Thyroid gland (tissue), 4 donors: ENCODE data around the gene AKAP1. TPM values are rescaled to one million over a fixed set of nuclear protein-coding genes. Genes with fewer than 3 reads are reported as not detected.
A peak's percentile ranks its signal among the peaks of the same experiment; 100 is the strongest.

Experiments
- DNase-seq, 2 donors: peaks; one replicate each; pipeline ENCODE4 v3.0.0-alpha.2; 2019
- H3K27ac ChIP-seq, 3 donors: fragments of 200-600 bp; sonication (generic); 1 replicate in 2 of 3; 2 replicates in 1 of 3; pipeline ENCODE4 v1.5.1; 2016 to 2019; ENCODE audit warnings: mild to moderate bottlenecking in 1 of 3, moderate library complexity in 1 of 3
- H3K27me3 ChIP-seq: fragments of 200-600 bp; sonication (generic); one replicate; pipeline ENCODE4 v1.5.1; 2019
- H3K36me3 ChIP-seq, 2 donors: fragments of 200-600 bp; sonication (generic); one replicate each; pipeline ENCODE4 v1.5.1; 2016 to 2019
- H3K4me1 ChIP-seq, 2 donors: fragments of 200-600 bp; sonication (generic); one replicate each; pipeline ENCODE4 v1.5.1; 2017 to 2019
- H3K4me3 ChIP-seq, 3 donors: fragments of 200-600 bp; sonication (generic); replicated peaks in 1 of 3; 1 replicate in 2 of 3; 2 replicates in 1 of 3; pipeline ENCODE4 v1.5.1; 2016; ENCODE audit warnings: mild to moderate bottlenecking in 1 of 3
- H3K9me3 ChIP-seq: fragments of 200-600 bp; sonication (generic); one replicate; pipeline ENCODE4 v1.5.1; 2017
- POLR2A ChIP-seq, 2 donors: fragments of 450-650 bp; IDR thresholded peaks; one replicate each; pipeline ENCODE4 v1.6.1; 2017; ENCODE audit warnings: antibody characterized with exemption in 2 of 2, mild to moderate bottlenecking in 2 of 2, moderate library complexity in 1 of 2
- WGBS, 2 donors: methylation state at CpG; one replicate each; pipeline ENCODE4 v1.1.5; 2017; 5-methylcytosine and 5-hydroxymethylcytosine counted together
- intact Hi-C: fragments of 100-400 bp; cut with DNase I; formaldehyde crosslinking; loops from one replicate; pipeline ENCODE4 v1.15.1; 2023
- total RNA-seq, 4 donors: library from RNA; depleted of rRNA; stranded (reverse); fragments of >200 nt; gene quantifications; one replicate each; pipeline ENCODE4 v1.2.3, GENCODE V29; 2016
- TF ChIP-seq, protein P1 (sequence below), 6 experiments: fragments of 200-600 bp in 3 of 6; fragments of 450-650 bp in 3 of 6; sonication (generic) in 3 of 6; IDR thresholded peaks; one replicate each; pipeline ENCODE4 v1.5.1; 2016 to 2019; ENCODE audit warnings: antibody characterized with exemption in 6 of 6, mild to moderate bottlenecking in 2 of 6, inconsistent platforms in 1 of 6, moderate library complexity in 1 of 6

AKAP1 gene
- total RNA-seq, 4 donors from 2014 or later: 91.6 to 105 (median 95.5) TPM

DNA sequence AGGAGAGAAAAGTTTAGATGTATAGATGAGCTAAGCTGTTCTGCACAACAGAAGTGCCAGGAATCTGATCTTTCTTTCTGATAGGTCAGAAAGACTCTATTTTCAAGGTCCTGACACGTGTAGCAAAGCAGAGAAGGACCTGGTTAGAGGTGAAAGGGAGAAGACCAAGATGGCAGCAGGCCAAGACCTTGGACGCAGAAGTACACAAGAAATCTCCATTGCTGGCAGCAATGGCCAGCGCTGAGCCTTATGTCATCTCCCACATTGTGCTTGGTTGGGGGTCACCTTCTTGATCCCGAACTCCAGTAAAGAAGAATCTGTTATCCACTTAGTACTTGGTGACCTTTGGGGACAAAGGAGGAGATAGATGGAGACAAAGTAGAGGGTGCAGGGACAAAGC, 41.8 kb upstream of the AKAP1 start:
- TF ChIP-seq, protein P1, sequence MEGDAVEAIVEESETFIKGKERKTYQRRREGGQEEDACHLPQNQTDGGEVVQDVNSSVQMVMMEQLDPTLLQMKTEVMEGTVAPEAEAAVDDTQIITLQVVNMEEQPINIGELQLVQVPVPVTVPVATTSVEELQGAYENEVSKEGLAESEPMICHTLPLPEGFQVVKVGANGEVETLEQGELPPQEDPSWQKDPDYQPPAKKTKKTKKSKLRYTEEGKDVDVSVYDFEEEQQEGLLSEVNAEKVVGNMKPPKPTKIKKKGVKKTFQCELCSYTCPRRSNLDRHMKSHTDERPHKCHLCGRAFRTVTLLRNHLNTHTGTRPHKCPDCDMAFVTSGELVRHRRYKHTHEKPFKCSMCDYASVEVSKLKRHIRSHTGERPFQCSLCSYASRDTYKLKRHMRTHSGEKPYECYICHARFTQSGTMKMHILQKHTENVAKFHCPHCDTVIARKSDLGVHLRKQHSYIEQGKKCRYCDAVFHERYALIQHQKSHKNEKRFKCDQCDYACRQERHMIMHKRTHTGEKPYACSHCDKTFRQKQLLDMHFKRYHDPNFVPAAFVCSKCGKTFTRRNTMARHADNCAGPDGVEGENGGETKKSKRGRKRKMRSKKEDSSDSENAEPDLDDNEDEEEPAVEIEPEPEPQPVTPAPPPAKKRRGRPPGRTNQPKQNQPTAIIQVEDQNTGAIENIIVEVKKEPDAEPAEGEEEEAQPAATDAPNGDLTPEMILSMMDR (IDR thresholded peaks at IDR 0.05): no peak
- no peak for TF ChIP-seq POLR2A (IDR thresholded peaks at IDR 0.05)
- peaks cover 7 to 26% of the 10 kb centered on the region in 2 donors for H3K4me1 ChIP-seq
- H3K36me3 ChIP-seq: no peaks in the 10 kb centered on the region
- no peak for DNase-seq
- intact Hi-C loops: no loop called here
- no peaks in the 10 kb centered on the region for H3K9me3 ChIP-seq
- H3K27me3 ChIP-seq: no peaks in the 10 kb centered on the region
- no peak overlapping the region for H3K4me3 ChIP-seq
- 74 to 84% methylated on average over 4 of the region's 4 CpGs for WGBS, 2 donors
- H3K27ac ChIP-seq: no peak overlapping the region

DNA sequence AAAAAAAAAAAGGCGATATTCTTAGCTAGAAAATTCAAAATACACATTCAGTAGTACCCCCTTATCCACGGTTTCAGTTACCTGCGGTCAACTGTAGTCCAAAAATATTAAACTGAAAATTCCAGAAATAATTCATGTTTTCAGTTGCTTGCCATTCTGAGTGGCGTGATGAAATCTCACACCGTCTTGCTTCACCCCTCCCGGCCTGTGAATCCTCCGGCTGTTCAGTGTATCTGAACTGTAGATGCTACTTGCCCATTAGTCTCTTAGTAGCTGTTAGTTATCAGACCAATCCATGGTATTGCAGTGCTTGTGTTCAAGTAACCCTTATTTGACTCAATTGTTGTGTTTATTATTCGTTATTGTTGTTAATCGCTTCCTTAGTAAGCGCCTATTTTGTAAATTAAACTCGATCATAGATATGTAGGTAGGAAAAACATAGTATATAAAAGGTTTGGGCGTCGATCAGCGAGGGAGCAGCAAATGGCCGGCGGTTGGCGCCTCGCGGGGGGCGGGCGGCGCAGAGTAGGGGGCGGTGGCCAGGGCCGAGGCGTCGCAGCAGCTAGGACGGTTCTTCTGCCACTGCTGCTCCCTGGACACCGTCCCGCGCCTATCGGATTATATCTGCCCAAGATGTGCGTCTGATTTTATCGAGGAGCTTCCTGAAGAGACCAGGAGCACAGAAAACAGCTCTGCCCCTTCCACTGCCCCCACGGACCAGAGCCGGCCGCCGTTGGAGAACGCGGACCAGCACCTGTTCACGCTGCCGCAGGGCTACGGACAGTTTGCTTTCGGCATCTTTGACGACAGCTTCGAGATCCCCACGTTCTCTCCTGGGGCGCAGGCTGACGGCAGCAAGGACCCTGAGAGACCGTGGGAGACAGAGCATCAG, 39.8 kb upstream of the AKAP1 start:
- no peak for DNase-seq
- Histone ChIP-seq H3K9me3 (no peaks in the 10 kb centered on the region), H3K27me3 (no peaks in the 10 kb centered on the region), H3K27ac (no peak overlapping the region), H3K36me3 (no peaks in the 10 kb centered on the region), H3K4me1 (peaks cover 4 to 18% of the 10 kb centered on the region in 2 donors), H3K4me3 (peak overlapping the region in 1 of 3 donors; percentile 15)
- TF ChIP-seq, protein P1 (IDR thresholded peaks at IDR 0.05): no peak
- TF ChIP-seq POLR2A (IDR thresholded peaks at IDR 0.05): no peak
- intact Hi-C loops: no loop called here
- WGBS, 2 donors: 38 to 46% methylated on average over 47 to 48 of the region's 49 CpGs

DNA sequence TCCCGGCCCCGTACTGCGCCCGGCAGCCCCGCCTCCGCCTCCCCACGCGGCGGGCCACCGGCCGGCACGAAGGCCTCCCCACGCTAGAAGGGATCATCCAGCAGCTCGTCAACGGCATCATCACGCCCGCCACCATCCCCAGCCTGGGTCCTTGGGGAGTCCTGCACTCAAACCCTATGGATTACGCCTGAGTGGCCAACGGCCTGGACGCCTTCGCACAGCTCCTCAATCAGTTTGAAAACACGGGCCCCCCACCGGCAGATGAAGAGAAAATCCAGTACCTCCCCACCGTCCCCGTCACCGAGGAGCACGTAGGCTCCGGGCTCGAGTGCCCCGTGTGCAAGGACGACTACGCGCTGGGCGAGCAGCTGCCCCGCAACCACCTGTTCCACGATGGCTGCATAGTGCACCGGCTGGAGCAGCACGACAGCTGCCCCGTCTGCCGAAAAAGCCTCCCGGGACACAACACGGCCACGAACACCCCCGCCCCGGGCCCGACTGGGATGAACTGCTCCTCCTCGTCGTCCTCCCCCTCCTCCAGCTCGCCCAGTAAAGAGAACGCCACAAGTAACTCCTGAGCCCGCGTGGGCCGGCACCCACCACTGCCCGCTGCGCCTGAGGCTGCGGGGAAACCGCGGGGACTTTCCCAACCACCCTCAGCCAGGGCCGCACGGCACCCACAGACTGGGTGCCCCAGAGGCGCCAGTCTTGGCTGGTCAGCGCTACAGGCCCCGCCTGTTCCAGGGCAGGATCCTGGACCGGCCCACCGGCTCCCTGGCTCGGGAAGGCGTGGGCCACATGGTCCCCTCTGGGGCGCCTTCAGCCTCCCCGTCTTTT, 39.0 kb upstream of the AKAP1 start:
- H3K27ac ChIP-seq: no peak overlapping the region
- DNase-seq: peak in 1 of 2 donors; percentile 23
- no peaks in the 10 kb centered on the region for H3K27me3 ChIP-seq
- TF ChIP-seq, protein P1 (IDR thresholded peaks at IDR 0.05): no peak
- TF ChIP-seq POLR2A (IDR thresholded peaks at IDR 0.05): no peak
- H3K4me1 ChIP-seq: peaks cover 4 to 23% of the 10 kb centered on the region in 2 donors
- H3K4me3 ChIP-seq: peak overlapping the region in 1 of 3 donors; percentile 15
- no peaks in the 10 kb centered on the region for H3K9me3 ChIP-seq
- WGBS, 2 donors: 32 to 37% methylated on average over 29 to 42 of the region's 69 CpGs
- H3K36me3 ChIP-seq: no peaks in the 10 kb centered on the region
- intact Hi-C loops: no loop called here

DNA sequence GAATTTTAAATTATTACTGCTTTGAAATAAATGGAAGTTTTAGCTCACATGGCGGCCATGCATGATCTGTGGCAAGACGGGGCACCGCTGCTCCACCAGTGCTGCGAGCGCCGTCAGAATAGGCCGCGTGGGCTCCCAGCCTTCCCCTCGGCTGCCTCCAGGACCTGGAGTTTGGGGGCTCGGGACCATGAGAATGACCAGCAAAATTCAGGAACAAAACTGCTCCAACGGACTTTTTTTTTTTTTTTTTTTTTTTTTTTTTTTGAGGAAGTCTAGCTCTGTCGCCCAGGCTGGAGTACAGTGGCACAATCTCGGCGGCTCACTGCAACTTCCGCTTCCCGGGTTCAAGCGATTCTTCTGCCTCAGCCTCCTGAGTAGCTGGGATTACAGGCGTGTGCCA, 38.3 kb upstream of the AKAP1 start:
- Histone ChIP-seq H3K9me3 (no peaks in the 10 kb centered on the region), H3K36me3 (no peaks in the 10 kb centered on the region), H3K27me3 (no peaks in the 10 kb centered on the region), H3K4me1 (peaks cover 4 to 23% of the 10 kb centered on the region in 2 donors), H3K27ac (no peak overlapping the region), H3K4me3 (peak overlapping the region in 1 of 3 donors; percentile 15)
- TF ChIP-seq, protein P1 (IDR thresholded peaks at IDR 0.05): no peak
- TF ChIP-seq POLR2A (IDR thresholded peaks at IDR 0.05): no peak
- intact Hi-C loops: no loop called here
- DNase-seq: no peak
- 82 to 89% methylated on average over 18 of the region's 18 CpGs for WGBS, 2 donors
